SK-N-SH (cell line): ENCODE measurements around the gene SPATA31C1. TPM values are rescaled to one million over a fixed set of nuclear protein-coding genes. Genes with fewer than 3 reads are reported as not detected.

Source experiments
- CTCF ChIA-PET: fragments of 300-600, 350-600 bp; formaldehyde crosslinking; extraction: SDS; loops from one replicate; lab custom pipeline; 2021; lab: Yijun Ruan, JAX
- POLR2A ChIA-PET: fragments of 350-600 bp; sonication (Branson Sonifier 250); formaldehyde crosslinking; extraction: SDS; loops from one replicate; lab custom pipeline; 2020; ENCODE audit warnings: antibody characterized with exemption, inconsistent platforms; lab: Yijun Ruan, JAX
- DNase-seq: peaks from one replicate; pipeline ENCODE4 v3.0.0; 2012
- H2AFZ ChIP-seq: fragments of 200-600 bp; sonication (generic); 2 replicates; pipeline ENCODE4 v1.8.1; 2016; ENCODE audit warnings: antibody characterized with exemption, mild to moderate bottlenecking, low read depth
- H3F3A ChIP-seq: fragments of 200-600 bp; sonication (generic); replicated peaks from 2 replicates; pipeline ENCODE3; 2016; ENCODE audit warnings: antibody characterized with exemption, mild to moderate bottlenecking; ENCODE audit not compliant: insufficient read depth
- H3K27ac ChIP-seq, 2 experiments: fragments of 200-500 bp in 1 of 2; fragments of 200-600 bp in 1 of 2; sonication (Bioruptor generic) in 1 of 2; sonication (generic), shearing (Covaris generic) in 1 of 2; 2 replicates each; pipeline versions ENCODE4 v1.5.1 to v1.6.1; 2014 to 2016; ENCODE audit warnings: low read depth in 2 of 2, inconsistent platforms in 1 of 2, low read length in 1 of 2, mild to moderate bottlenecking in 1 of 2, mixed read lengths in 1 of 2
- H3K27me3 ChIP-seq: fragments of 200-600 bp; sonication (generic), shearing (Covaris generic); 2 replicates; pipeline ENCODE4 v1.6.1; 2016; ENCODE audit warnings: mixed run types; ENCODE audit not compliant: insufficient read depth
- H3K36me3 ChIP-seq, 2 experiments: fragments of 200-500 bp in 1 of 2; fragments of 200-600 bp in 1 of 2; sonication (Bioruptor generic) in 1 of 2; sonication (generic) in 1 of 2; replicated peaks in 1 of 2; 2 replicates each; pipeline versions ENCODE3 to v1.5.1; 2014 to 2016; ENCODE audit warnings: low read length in 1 of 2, mild to moderate bottlenecking in 1 of 2; ENCODE audit not compliant: insufficient read depth in 2 of 2, control insufficient read depth in 1 of 2
- H3K4me1 ChIP-seq, 2 experiments: fragments of 200-500 bp in 1 of 2; fragments of 200-600 bp in 1 of 2; sonication (Bioruptor generic) in 1 of 2; sonication (generic), shearing (Covaris generic) in 1 of 2; 2 replicates each; pipeline versions ENCODE4 v1.5.1 to v1.6.1; 2014 to 2016; ENCODE audit warnings: low read depth in 1 of 2, low read length in 1 of 2, mixed run types in 1 of 2; ENCODE audit not compliant: insufficient read depth in 2 of 2, control insufficient read depth in 1 of 2
- H3K4me2 ChIP-seq: fragments of 200-600 bp; sonication (generic), shearing (Covaris generic); 2 replicates; pipeline ENCODE4 v1.6.1; 2017; ENCODE audit warnings: mixed run types
- H3K4me3 ChIP-seq, 2 experiments: fragments of 200-500 bp in 1 of 2; fragments of 200-600 bp in 1 of 2; sonication (Bioruptor generic) in 1 of 2; sonication (generic), shearing (Covaris generic) in 1 of 2; 2 replicates each; pipeline versions ENCODE4 v1.5.1 to v1.8.1; 2014 to 2016; ENCODE audit warnings: low read depth in 2 of 2, inconsistent platforms in 1 of 2, low read length in 1 of 2, mild to moderate bottlenecking in 1 of 2, mixed read lengths in 1 of 2, moderate library complexity in 1 of 2
- H3K79me2 ChIP-seq: fragments of 200-600 bp; sonication (generic); 2 replicates; pipeline ENCODE4 v1.8.1; 2017; ENCODE audit warnings: mild to moderate bottlenecking; ENCODE audit not compliant: insufficient read depth
- H3K9ac ChIP-seq: fragments of 200-600 bp; sonication (generic); 2 replicates; pipeline ENCODE4 v1.6.1; 2017; ENCODE audit warnings: mixed run types
- H3K9me2 ChIP-seq: fragments of 200-600 bp; sonication (generic); 2 replicates; pipeline ENCODE4 v1.6.1; 2017; ENCODE audit warnings: mixed run types
- H3K9me3 ChIP-seq: fragments of 200-600 bp; sonication (generic); 2 replicates; pipeline ENCODE4 v1.6.1; 2017; ENCODE audit warnings: mixed run types, mild to moderate bottlenecking, moderate library complexity
- H4K20me1 ChIP-seq: fragments of 200-600 bp; sonication (generic); 2 replicates; pipeline ENCODE4 v1.6.1; 2017; ENCODE audit warnings: mild to moderate bottlenecking, mixed run types; ENCODE audit not compliant: insufficient read depth
- FOSL2 ChIP-seq: IDR thresholded peaks from 2 replicates; pipeline ENCODE4 v1.4.0; 2012; ENCODE audit warnings: low read depth, mild to moderate bottlenecking, moderate library complexity, borderline replicate concordance
- FOXJ3 ChIP-seq: sonication (generic); formaldehyde crosslinking; IDR thresholded peaks from 2 replicates; pipeline ENCODE4 v1.5.1; 2020; ENCODE audit warnings: mild to moderate bottlenecking, missing genetic modification reagents
- FOXM1 ChIP-seq: IDR thresholded peaks from 2 replicates; pipeline ENCODE4 v1.4.0; 2012; ENCODE audit warnings: low read depth, mild to moderate bottlenecking
- MEF2A ChIP-seq: IDR thresholded peaks from 2 replicates; pipeline ENCODE4 v1.4.0; 2012; ENCODE audit warnings: low read depth, borderline replicate concordance
- MXI1 ChIP-seq: IDR thresholded peaks from 2 replicates; pipeline ENCODE4 v1.6.1; 2012; ENCODE audit warnings: mild to moderate bottlenecking, low read depth, low read length, improper control_type of control experiment
- NFIC ChIP-seq: IDR thresholded peaks from 2 replicates; pipeline ENCODE4 v1.4.0; 2012; ENCODE audit warnings: borderline replicate concordance
- TCF12 ChIP-seq: IDR thresholded peaks from 2 replicates; pipeline ENCODE4 v1.4.0; 2012
- TEAD4 ChIP-seq: IDR thresholded peaks from 2 replicates; pipeline ENCODE4 v1.4.0; 2012; ENCODE audit warnings: mild to moderate bottlenecking, borderline replicate concordance; ENCODE audit not compliant: insufficient read depth
- WGBS: methylation state at CpG from one replicate; pipeline ENCODE4 v1.1.6; 2017; ENCODE audit warnings: low lambda C conversion rate; 5-methylcytosine and 5-hydroxymethylcytosine counted together
- polyA plus RNA-seq, 3 experiments: library from polyadenylated mRNA; depleted of rRNA; stranded (reverse); fragments of >200 nt; gene quantifications; 2 replicates each; pipeline ENCODE4 v1.2.3, GENCODE V29; 2012
- TF ChIP-seq, protein P1 (sequence below): IDR thresholded peaks from 2 replicates; pipeline ENCODE4 v1.4.0; 2012; ENCODE audit warnings: low read depth, borderline replicate concordance
- TF ChIP-seq, protein P2 (sequence below): IDR thresholded peaks from 2 replicates; pipeline ENCODE4 v1.4.0; 2012; ENCODE audit warnings: low read depth
- TF ChIP-seq, protein P3 (sequence below): IDR thresholded peaks from 2 replicates; pipeline ENCODE4 v1.6.1; 2012; ENCODE audit warnings: mild to moderate bottlenecking, low read depth, low read length, moderate library complexity
- TF ChIP-seq, protein P4 (sequence below): fragments of 150-350 bp; IDR thresholded peaks from 2 replicates; pipeline ENCODE4 v1.6.1; 2017; ENCODE audit warnings: antibody characterized with exemption, low read length, low read depth, borderline replicate concordance
- TF ChIP-seq, protein P5 (sequence below): fragments of 150-350 bp; IDR thresholded peaks from 2 replicates; pipeline ENCODE4 v1.6.1; 2016; ENCODE audit warnings: mild to moderate bottlenecking, low read depth, low read length

Gene SPATA31C1
- polyA plus RNA-seq, 1 of the 3 experiments (the other 2 are of a cell fraction): not detected

DNA sequence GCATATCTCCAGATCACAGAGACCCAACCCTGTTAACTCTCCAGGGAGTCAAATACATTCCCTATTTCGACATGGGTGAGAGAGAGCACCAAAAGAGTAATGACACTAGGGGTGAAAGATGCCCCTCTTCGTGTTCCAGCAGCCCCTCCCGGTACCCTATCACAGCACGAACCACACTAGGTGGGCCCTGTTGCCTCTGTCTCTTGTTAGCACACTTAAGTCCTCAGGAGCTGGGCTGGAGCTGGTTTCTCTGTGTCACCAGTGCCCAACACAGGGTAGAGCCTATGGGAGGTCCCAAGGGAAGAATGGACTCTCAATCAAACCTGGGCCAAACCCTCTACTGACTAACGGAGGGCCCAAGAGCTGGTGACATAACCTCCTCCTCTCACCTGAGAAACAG is 55.4 kb downstream of the SPATA31C1 start:
- 90% methylated on average over 5 of the region's 5 CpGs for WGBS
- Histone ChIP-seq H3K9me3 (no peaks in the 10 kb centered on the region), H3K27me3 (no peaks in the 10 kb centered on the region), H3K9ac (no peak overlapping the region), H3F3A (no peaks in the 10 kb centered on the region), H3K4me3 (no peak overlapping the region), H3K4me2 (peak overlapping the region; percentile 85; the same call in 1 of the 2 replicates), H3K79me2 (no peaks in the 10 kb centered on the region), H3K36me3 (no peaks in the 10 kb centered on the region), H4K20me1 (no peaks in the 10 kb centered on the region), H3K9me2 (no peaks in the 10 kb centered on the region), H3K4me1 (peaks cover 0 to 9% of the 10 kb centered on the region in 2 experiments; a peak in 1 of 4 replicates), H3K27ac (no peak overlapping the region), H2AFZ (no peak overlapping the region)
- CTCF ChIA-PET: interaction anchor here (0.6 to 1.8 kb wide), 3 partner anchors 40 to 409 kb away, joined by 3 to 6 read pairs (median 3); no protein-coding TSS in a partner anchor
- TF ChIP-seq FOXJ3 (CRISPR knock-in tag) (no peak), FOSL2 (no peak), TEAD4 (no peak), NFIC (no peak), FOXM1 (no peak), MEF2A (no peak), MXI1 (no peak), TCF12 (no peak)
- TF ChIP-seq, protein P1, sequence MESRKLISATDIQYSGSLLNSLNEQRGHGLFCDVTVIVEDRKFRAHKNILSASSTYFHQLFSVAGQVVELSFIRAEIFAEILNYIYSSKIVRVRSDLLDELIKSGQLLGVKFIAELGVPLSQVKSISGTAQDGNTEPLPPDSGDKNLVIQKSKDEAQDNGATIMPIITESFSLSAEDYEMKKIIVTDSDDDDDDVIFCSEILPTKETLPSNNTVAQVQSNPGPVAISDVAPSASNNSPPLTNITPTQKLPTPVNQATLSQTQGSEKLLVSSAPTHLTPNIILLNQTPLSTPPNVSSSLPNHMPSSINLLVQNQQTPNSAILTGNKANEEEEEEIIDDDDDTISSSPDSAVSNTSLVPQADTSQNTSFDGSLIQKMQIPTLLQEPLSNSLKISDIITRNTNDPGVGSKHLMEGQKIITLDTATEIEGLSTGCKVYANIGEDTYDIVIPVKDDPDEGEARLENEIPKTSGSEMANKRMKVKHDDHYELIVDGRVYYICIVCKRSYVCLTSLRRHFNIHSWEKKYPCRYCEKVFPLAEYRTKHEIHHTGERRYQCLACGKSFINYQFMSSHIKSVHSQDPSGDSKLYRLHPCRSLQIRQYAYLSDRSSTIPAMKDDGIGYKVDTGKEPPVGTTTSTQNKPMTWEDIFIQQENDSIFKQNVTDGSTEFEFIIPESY: no peak
- TF ChIP-seq, protein P2, sequence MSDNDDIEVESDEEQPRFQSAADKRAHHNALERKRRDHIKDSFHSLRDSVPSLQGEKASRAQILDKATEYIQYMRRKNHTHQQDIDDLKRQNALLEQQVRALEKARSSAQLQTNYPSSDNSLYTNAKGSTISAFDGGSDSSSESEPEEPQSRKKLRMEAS: no peak
- TF ChIP-seq, protein P3, sequence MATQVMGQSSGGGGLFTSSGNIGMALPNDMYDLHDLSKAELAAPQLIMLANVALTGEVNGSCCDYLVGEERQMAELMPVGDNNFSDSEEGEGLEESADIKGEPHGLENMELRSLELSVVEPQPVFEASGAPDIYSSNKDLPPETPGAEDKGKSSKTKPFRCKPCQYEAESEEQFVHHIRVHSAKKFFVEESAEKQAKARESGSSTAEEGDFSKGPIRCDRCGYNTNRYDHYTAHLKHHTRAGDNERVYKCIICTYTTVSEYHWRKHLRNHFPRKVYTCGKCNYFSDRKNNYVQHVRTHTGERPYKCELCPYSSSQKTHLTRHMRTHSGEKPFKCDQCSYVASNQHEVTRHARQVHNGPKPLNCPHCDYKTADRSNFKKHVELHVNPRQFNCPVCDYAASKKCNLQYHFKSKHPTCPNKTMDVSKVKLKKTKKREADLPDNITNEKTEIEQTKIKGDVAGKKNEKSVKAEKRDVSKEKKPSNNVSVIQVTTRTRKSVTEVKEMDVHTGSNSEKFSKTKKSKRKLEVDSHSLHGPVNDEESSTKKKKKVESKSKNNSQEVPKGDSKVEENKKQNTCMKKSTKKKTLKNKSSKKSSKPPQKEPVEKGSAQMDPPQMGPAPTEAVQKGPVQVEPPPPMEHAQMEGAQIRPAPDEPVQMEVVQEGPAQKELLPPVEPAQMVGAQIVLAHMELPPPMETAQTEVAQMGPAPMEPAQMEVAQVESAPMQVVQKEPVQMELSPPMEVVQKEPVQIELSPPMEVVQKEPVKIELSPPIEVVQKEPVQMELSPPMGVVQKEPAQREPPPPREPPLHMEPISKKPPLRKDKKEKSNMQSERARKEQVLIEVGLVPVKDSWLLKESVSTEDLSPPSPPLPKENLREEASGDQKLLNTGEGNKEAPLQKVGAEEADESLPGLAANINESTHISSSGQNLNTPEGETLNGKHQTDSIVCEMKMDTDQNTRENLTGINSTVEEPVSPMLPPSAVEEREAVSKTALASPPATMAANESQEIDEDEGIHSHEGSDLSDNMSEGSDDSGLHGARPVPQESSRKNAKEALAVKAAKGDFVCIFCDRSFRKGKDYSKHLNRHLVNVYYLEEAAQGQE: no peak
- TF ChIP-seq, protein P4, sequence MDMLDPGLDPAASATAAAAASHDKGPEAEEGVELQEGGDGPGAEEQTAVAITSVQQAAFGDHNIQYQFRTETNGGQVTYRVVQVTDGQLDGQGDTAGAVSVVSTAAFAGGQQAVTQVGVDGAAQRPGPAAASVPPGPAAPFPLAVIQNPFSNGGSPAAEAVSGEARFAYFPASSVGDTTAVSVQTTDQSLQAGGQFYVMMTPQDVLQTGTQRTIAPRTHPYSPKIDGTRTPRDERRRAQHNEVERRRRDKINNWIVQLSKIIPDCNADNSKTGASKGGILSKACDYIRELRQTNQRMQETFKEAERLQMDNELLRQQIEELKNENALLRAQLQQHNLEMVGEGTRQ: no peak
- TF ChIP-seq, protein P5, sequence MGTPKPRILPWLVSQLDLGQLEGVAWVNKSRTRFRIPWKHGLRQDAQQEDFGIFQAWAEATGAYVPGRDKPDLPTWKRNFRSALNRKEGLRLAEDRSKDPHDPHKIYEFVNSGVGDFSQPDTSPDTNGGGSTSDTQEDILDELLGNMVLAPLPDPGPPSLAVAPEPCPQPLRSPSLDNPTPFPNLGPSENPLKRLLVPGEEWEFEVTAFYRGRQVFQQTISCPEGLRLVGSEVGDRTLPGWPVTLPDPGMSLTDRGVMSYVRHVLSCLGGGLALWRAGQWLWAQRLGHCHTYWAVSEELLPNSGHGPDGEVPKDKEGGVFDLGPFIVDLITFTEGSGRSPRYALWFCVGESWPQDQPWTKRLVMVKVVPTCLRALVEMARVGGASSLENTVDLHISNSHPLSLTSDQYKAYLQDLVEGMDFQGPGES: no peak
- DNase-seq: no peak
- POLR2A ChIA-PET: no interaction called here

Other genes starting within 250 kb of the SPATA31C1 start
- 98.3 and 114 TPM in 2 replicates for gene CTSL, start 191.8 kb upstream of the SPATA31C1 start, polyA plus RNA-seq (2012; rRNA removed)
- not detected in 2 replicates for gene SPATA31E1, start 35.1 kb upstream of the SPATA31C1 start, polyA plus RNA-seq (2012; rRNA removed)
- gene CDK20, start 56.6 kb downstream of the SPATA31C1 start, polyA plus RNA-seq (2012; rRNA removed): 21.4 and 23.9 TPM in 2 replicates
- gene SPATA31C2, start 220.5 kb downstream of the SPATA31C1 start, polyA plus RNA-seq (2012; rRNA removed): not detected in 2 replicates